Activated naive CD4-positive, alpha-beta T cell treated with anti-CD3 and anti-CD28 coated beads, Interleukin-2, amount 10 ng/mL, durations not matched to agents 7 days and 5 days (primary cell): ENCODE data around the gene SPATA21.

ENCODE experiments used
- CTCF ChIA-PET: fragments of 350-600 bp; sonication (Branson Sonifier 250); formaldehyde crosslinking; loops from one replicate; lab custom pipeline; 2021; ENCODE audit warnings: antibody characterized with exemption; lab: Charles Lee
- DNase-seq: peaks from one replicate; pipeline ENCODE4 v3.0.0-alpha.2; 2020
- H3K27ac Mint-ChIP-seq: one replicate; pipeline ENCODE4 v1.8.0; 2021; ENCODE audit warnings: mild to moderate bottlenecking, moderate library complexity, mixed read lengths
- H3K27me3 Mint-ChIP-seq: one replicate; pipeline ENCODE4 v1.8.0; 2021; ENCODE audit warnings: mild to moderate bottlenecking, mixed read lengths
- H3K36me3 Mint-ChIP-seq: one replicate; pipeline ENCODE4 v1.8.0; 2021; ENCODE audit warnings: mixed read lengths
- H3K4me1 Mint-ChIP-seq: one replicate; pipeline ENCODE4 v1.8.0; 2021; ENCODE audit warnings: mixed read lengths
- H3K4me3 Mint-ChIP-seq: one replicate; pipeline ENCODE4 v1.8.0; 2021; ENCODE audit warnings: mild to moderate bottlenecking, moderate library complexity, mixed read lengths
- H3K9me3 Mint-ChIP-seq: one replicate; pipeline ENCODE4 v1.8.0; 2021; ENCODE audit warnings: mixed read lengths

The SPATA21 gene

GRCh38 chr1:16351456-16351993 lies 85.7 kb downstream of the SPATA21 start:
- DNase-seq = peak; percentile 32
- Mint-ChIP-seq H3K4me3 (peak overlapping the region; percentile 97), H3K4me1 (peaks cover 33% of the 10 kb centered on the region), H3K36me3 (peaks cover 9% of the 10 kb centered on the region), H3K27me3 (no peaks in the 10 kb centered on the region), H3K27ac (peak overlapping the region; percentile 94), H3K9me3 (no peaks in the 10 kb centered on the region)
- CTCF ChIA-PET = interaction anchor here (0.7 to 2.6 kb wide), 6 partner anchors 12 to 273 kb away, joined by 3 to 42 read pairs (median 5); no protein-coding TSS in a partner anchor

DNA sequence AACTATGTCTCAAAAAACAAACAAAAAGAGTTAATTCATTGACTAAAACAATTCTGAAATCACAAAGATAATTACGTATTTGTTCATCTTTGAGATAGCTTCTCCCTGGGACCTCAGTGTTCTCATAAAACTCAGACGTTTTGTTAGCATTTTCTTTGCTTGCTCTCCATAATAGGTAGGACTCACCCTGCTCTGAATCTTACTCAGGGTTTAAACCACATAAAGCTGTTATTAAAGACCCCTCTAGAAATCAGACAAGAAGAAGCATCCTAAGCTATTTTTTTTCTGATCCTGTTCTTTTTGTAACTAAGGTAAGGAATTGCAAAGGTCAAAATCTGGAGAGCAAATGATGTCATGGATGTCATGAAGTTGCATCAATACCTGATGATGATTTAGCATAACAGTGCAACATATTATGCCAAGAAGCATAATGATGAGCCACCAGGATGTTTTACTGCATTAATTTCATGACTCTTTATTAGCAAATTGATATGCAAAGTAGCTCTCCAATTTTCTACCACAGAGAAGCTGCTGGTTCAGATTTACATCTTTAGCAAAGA lies 87.3 kb downstream of the SPATA21 start:
- Mint-ChIP-seq H3K27me3 (no peaks in the 10 kb centered on the region), H3K4me3 (no peak overlapping the region), H3K27ac (no peak overlapping the region), H3K36me3 (peaks cover 9% of the 10 kb centered on the region), H3K4me1 (peaks cover 33% of the 10 kb centered on the region), H3K9me3 (no peaks in the 10 kb centered on the region)
- CTCF ChIA-PET = interaction anchor here (1.0 to 1.1 kb wide), 3 partner anchors 13 to 271 kb away, joined by 3 to 5 read pairs (median 3); no protein-coding TSS in a partner anchor
- DNase-seq = no peak
